HepG2 (cell line): ENCODE data around the gene ESRP2. TPM values are rescaled to one million over a fixed set of nuclear protein-coding genes. Genes with fewer than 3 reads are reported as not detected.
A peak's percentile ranks its signal among the peaks of the same experiment; 100 is the strongest.

Source experiments
- ARNTL ChIP-seq: sonication (generic); formaldehyde crosslinking; IDR thresholded peaks from 2 replicates; pipeline ENCODE4 v1.4.0; 2020; ENCODE audit warnings: mild to moderate bottlenecking, missing genetic modification reagents
- CBX1 ChIP-seq: IDR thresholded peaks from one replicate; pipeline ENCODE4 v1.6.1; 2016; ENCODE audit warnings: antibody characterized with exemption, low read depth
- CBX5 ChIP-seq: sonication (generic); formaldehyde crosslinking; IDR thresholded peaks from 2 replicates; pipeline ENCODE4 v1.4.0; 2020; ENCODE audit warnings: missing genetic modification reagents, borderline replicate concordance
- CEBPG ChIP-seq: IDR thresholded peaks from 2 replicates; pipeline ENCODE4 v1.6.1; 2016
- CENPBD1 ChIP-seq: sonication (generic); formaldehyde crosslinking; IDR thresholded peaks from 2 replicates; pipeline ENCODE4 v1.8.0; 2022; ENCODE audit warnings: missing genetic modification reagents, low read depth, mild to moderate bottlenecking, borderline replicate concordance
- DPF2 ChIP-seq: sonication (generic); formaldehyde crosslinking; IDR thresholded peaks from 2 replicates; pipeline ENCODE4 v1.4.0; 2020; ENCODE audit warnings: mild to moderate bottlenecking, low read depth, missing genetic modification reagents, borderline replicate concordance
- HCFC1 ChIP-seq: fragments of 150-350 bp; IDR thresholded peaks from 2 replicates; pipeline ENCODE4 v1.6.1; 2014; ENCODE audit warnings: low read depth, low read length
- JARID2 ChIP-seq: sonication (generic); formaldehyde crosslinking; IDR thresholded peaks from 2 replicates; pipeline ENCODE4 v1.8.1; 2023; ENCODE audit warnings: missing genetic modification reagents, inconsistent platforms; ENCODE audit not compliant: insufficient replicate concordance
- KLF16 ChIP-seq, 2 experiments: sonication (generic) in 1 of 2; formaldehyde crosslinking in 1 of 2; IDR thresholded peaks; 2 replicates each; pipeline versions ENCODE4 v1.6.1 to v1.8.0; 2016 to 2023; ENCODE audit warnings: missing genetic modification reagents in 2 of 2, missing compliant biosample characterization in 1 of 2
- MXI1 ChIP-seq: IDR thresholded peaks from 3 replicates; pipeline ENCODE4 v1.6.1; 2012; ENCODE audit warnings: low read depth, low read length, inconsistent platforms, borderline replicate concordance
- PAX8 ChIP-seq: sonication (generic); formaldehyde crosslinking; IDR thresholded peaks from 2 replicates; pipeline ENCODE4 v1.8.0; 2022; ENCODE audit warnings: mild to moderate bottlenecking, missing genetic modification reagents, borderline replicate concordance
- PHF5A ChIP-seq: IDR thresholded peaks from one replicate; pipeline ENCODE4 v1.6.1; 2018; ENCODE audit warnings: low read depth, missing genetic modification reagents; ENCODE audit not compliant: unreplicated experiment
- RARA ChIP-seq: IDR thresholded peaks from 2 replicates; pipeline ENCODE4 v1.6.1; 2016; ENCODE audit warnings: missing genetic modification reagents, missing compliant biosample characterization
- REL ChIP-seq: sonication (generic); formaldehyde crosslinking; conservative IDR thresholded peaks from 2 replicates; pipeline ENCODE4 v1.8.0; 2022; ENCODE audit warnings: mild to moderate bottlenecking, missing genetic modification reagents, moderate library complexity
- SMYD3 ChIP-seq: sonication (generic); formaldehyde crosslinking; IDR thresholded peaks from 2 replicates; pipeline ENCODE4 v1.8.1; 2023; ENCODE audit warnings: mild to moderate bottlenecking, missing genetic modification reagents
- TSC22D2 ChIP-seq: sonication (generic); formaldehyde crosslinking; IDR thresholded peaks from 2 replicates; pipeline ENCODE4 v1.5.1; 2020; ENCODE audit warnings: missing genetic modification reagents, mild to moderate bottlenecking, borderline replicate concordance
- ZC3H13 ChIP-seq: sonication (generic); formaldehyde crosslinking; IDR thresholded peaks from 2 replicates; pipeline ENCODE4 v1.8.1; 2023; ENCODE audit warnings: mild to moderate bottlenecking, missing genetic modification reagents, moderate library complexity
- ZFP62 ChIP-seq: sonication (generic); formaldehyde crosslinking; IDR thresholded peaks from 2 replicates; pipeline ENCODE4 v1.4.0; 2020; ENCODE audit warnings: missing genetic modification reagents
- ZNF101 ChIP-seq: sonication (generic); formaldehyde crosslinking; IDR thresholded peaks from 2 replicates; pipeline ENCODE4 v1.4.0; 2020; ENCODE audit warnings: mild to moderate bottlenecking, low read depth, missing genetic modification reagents, borderline replicate concordance
- ZNF160 ChIP-seq: sonication (generic); formaldehyde crosslinking; IDR thresholded peaks from 2 replicates; pipeline ENCODE4 v1.8.0; 2022; ENCODE audit warnings: mild to moderate bottlenecking, inconsistent platforms, missing genetic modification reagents
- ZNF18 ChIP-seq: sonication (generic); formaldehyde crosslinking; IDR thresholded peaks from 2 replicates; pipeline ENCODE4 v1.8.0; 2022; ENCODE audit warnings: mild to moderate bottlenecking, missing genetic modification reagents; ENCODE audit not compliant: insufficient replicate concordance
- ZNF331 ChIP-seq: sonication (generic); formaldehyde crosslinking; IDR thresholded peaks from 2 replicates; pipeline ENCODE4 v1.4.0; 2020; ENCODE audit warnings: missing genetic modification reagents
- ZNF605 ChIP-seq: sonication (generic); formaldehyde crosslinking; IDR thresholded peaks from 2 replicates; pipeline ENCODE4 v1.8.0; 2022; ENCODE audit warnings: mild to moderate bottlenecking, missing genetic modification reagents
- ZSCAN5A ChIP-seq: sonication (generic); formaldehyde crosslinking; IDR thresholded peaks from 2 replicates; pipeline ENCODE4 v1.8.0; 2022; ENCODE audit warnings: mild to moderate bottlenecking, missing genetic modification reagents, borderline replicate concordance
- ZSCAN9 ChIP-seq: IDR thresholded peaks from 2 replicates; pipeline ENCODE4 v1.6.1; 2016; ENCODE audit warnings: borderline replicate concordance
- polyA plus RNA-seq, 8 experiments: library from polyadenylated mRNA; depleted of rRNA in 3 of 8; stranded (reverse) in 7 of 8; unstranded in 1 of 8; fragments of >200 nt; fragmentation: Illumina TruSeq in 4 of 8; extraction: Trizol in 4 of 8; gene quantifications; 2 replicates each; pipeline versions ENCODE4 v1.2.1 to v1.2.3, GENCODE V29; 2011 to 2016; ENCODE audit warnings: low read depth in 4 of 8, missing spikeins in 1 of 8, mixed read lengths in 1 of 8; ENCODE audit not compliant: insufficient read depth in 1 of 8
- total RNA-seq, 5 experiments: library from RNA; depleted of rRNA; stranded (reverse); fragments of >200 nt; fragmentation: Illumina TruSeq; extraction: Trizol; gene quantifications; 2 replicates each; pipeline ENCODE4 v1.2.3, GENCODE V29; 2016; ENCODE audit warnings: low read depth in 1 of 5

ESRP2 gene
- total and polyA plus RNA-seq, 2 of the 13 experiments (the other 11 are each of a cell fraction or from before 2014, with no cell fraction given), result 21.1 to 32.4 TPM

GRCh38 chr16:68281368-68282063 lies 45.6 kb upstream of the ESRP2 start (continued):
- TF ChIP-seq ZSCAN9 (CRISPR knock-in tag) (peak; percentile 76; the same call in 1 of the 2 replicates), ZNF331 (CRISPR knock-in tag) (peak; percentile 92), KLF16 (CRISPR knock-in tag; IDR thresholded peaks at IDR 0.05) (peak in 1 of 2 experiments; percentile 73; a peak in 1 of 4 replicates), HCFC1 (no peak), CEBPG (CRISPR knock-in tag) (peak; percentile 88), ZSCAN5A (CRISPR knock-in tag) (no peak), CENPBD1 (no peak), REL (CRISPR knock-in tag) (no peak), PHF5A (peak; percentile 95), PAX8 (CRISPR knock-in tag) (no peak), DPF2 (CRISPR knock-in tag) (peak; percentile 96), RARA (peak; percentile 94), ZC3H13 (CRISPR knock-in tag) (no peak), ZNF160 (CRISPR knock-in tag) (no peak), JARID2 (CRISPR knock-in tag) (peak; percentile 41), ZNF18 (CRISPR knock-in tag) (no peak), MXI1 (peak; percentile 73; the same call in 2 of the 3 replicates), SMYD3 (CRISPR knock-in tag) (peak; percentile 74; the same call in 1 of the 2 replicates), CBX5 (CRISPR knock-in tag) (peak; percentile 76; the same call in 1 of the 2 replicates), ZFP62 (CRISPR knock-in tag) (no peak), CBX1 (no peak), TSC22D2 (peak; percentile 70; the same call in 1 of the 2 replicates), ZNF605 (CRISPR knock-in tag) (peak; percentile 84), ZNF101 (CRISPR knock-in tag) (no peak), ARNTL (CRISPR knock-in tag) (peak; percentile 86)
